Aorta (tissue), 5 donors: ENCODE data around the gene MAP2. TPM values are rescaled to one million over a fixed set of nuclear protein-coding genes. Genes with fewer than 3 reads are reported as not detected.

ENCODE experiments used
- ATAC-seq: fragments of 200-7000 bp; cut with Tn5 transposase; one replicate; pipeline ENCODE4 v1.9.1; 2022; ENCODE audit warnings: moderate library complexity; ENCODE audit not compliant: low FRiP score
- DNase-seq, 2 donors: peaks; one replicate each; pipeline ENCODE4 v3.0.0-alpha.2; 2020
- H3K27ac ChIP-seq, 2 donors: one replicate each; pipeline ENCODE4 v1.5.1; 2013; ENCODE audit warnings: low read length in 2 of 2, mild to moderate bottlenecking in 2 of 2, moderate library complexity in 2 of 2, control low read depth in 1 of 2, inconsistent platforms in 1 of 2, low read depth in 1 of 2
- H3K27me3 ChIP-seq, 2 donors: one replicate each; pipeline ENCODE4 v1.6.1; 2013; ENCODE audit warnings: control low read depth in 1 of 2, low read length in 1 of 2, mild to moderate bottlenecking in 1 of 2, moderate library complexity in 1 of 2; ENCODE audit not compliant: insufficient read depth in 2 of 2, control insufficient read depth in 1 of 2
- H3K36me3 ChIP-seq, 2 donors: one replicate each; pipeline ENCODE4 v1.6.1; 2013; ENCODE audit warnings: control low read depth in 1 of 2, low read length in 1 of 2, mild to moderate bottlenecking in 1 of 2; ENCODE audit not compliant: insufficient read depth in 2 of 2, control insufficient read depth in 1 of 2
- H3K4me1 ChIP-seq, 2 donors: one replicate each; pipeline ENCODE4 v1.6.1; 2013; ENCODE audit warnings: low read length in 2 of 2, control low read depth in 1 of 2, mild to moderate bottlenecking in 1 of 2, moderate library complexity in 1 of 2; ENCODE audit not compliant: insufficient read depth in 2 of 2, control insufficient read depth in 1 of 2
- H3K4me3 ChIP-seq, 2 donors: one replicate each; pipeline ENCODE4 v1.5.1; 2013; ENCODE audit warnings: low read length in 2 of 2, control low read depth in 1 of 2, mild to moderate bottlenecking in 1 of 2
- H3K9me3 ChIP-seq: one replicate; pipeline ENCODE4 v1.6.1; 2013; ENCODE audit warnings: mild to moderate bottlenecking, low read length; ENCODE audit not compliant: control insufficient read depth
- WGBS, 2 donors: extraction: QIAGEN DNeasy Blood & Tissue Kit; methylation state at CpG; one replicate each; pipeline ENCODE4 v1.1.7; 2013; 5-methylcytosine and 5-hydroxymethylcytosine counted together
- intact Hi-C, 2 donors: fragments of 100-400 bp; cut with DNase I; formaldehyde crosslinking; loops; one replicate each; pipeline versions ENCODE4 v1.14.2 to v1.15.0; 2022
- polyA plus RNA-seq, 2 donors: library from polyadenylated mRNA; stranded (reverse); fragments of 200-250 nt; gene quantifications; one replicate each; pipeline ENCODE4 v1.2.3, GENCODE V29; 2013
- total RNA-seq, 2 donors: library from RNA; stranded (reverse); fragmentation: NEBNext Ultra II Directional; extraction: Animal tissue kit (Norgen Biotek cat#: 25700); gene quantifications; one replicate each; pipeline ENCODE4 v1.2.1, GENCODE V29; 2021
- donor health status: healthy with polysubstance abuse.
- donor health status: Bipolar disorder and iron deficiency.
- donor health status: DM: no; HTN: no; CAD: no.
- donor health status: DM: no; HTN: no; CAD: no.
- donor health status: DM: yes; HTN: yes; CAD: no.

MAP2 gene
- total and polyA plus RNA-seq, 4 donors, result 15.3 to 59.7 (median 20.3) TPM

DNA sequence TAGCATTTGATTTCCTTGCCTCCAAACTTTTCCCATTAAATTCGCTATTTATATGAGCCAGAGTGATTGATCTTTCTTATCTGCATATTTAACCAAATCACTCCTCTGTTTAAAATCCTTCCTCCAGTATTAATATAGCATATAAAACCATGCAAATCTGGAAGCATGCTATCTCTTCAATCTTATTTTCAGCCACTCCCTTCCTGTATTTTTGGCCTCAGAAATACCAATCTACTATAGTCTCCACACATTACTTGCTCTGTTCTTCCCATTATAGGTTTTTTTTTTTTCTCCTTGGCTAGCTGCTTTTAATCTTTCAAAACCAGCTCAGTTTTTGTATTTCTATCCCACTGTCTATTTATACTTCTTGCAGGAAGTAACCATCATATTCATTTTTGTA lies 19.1 kb downstream of the MAP2 start:
- ATAC-seq, result no peak
- intact Hi-C loops, result no loop called here

DNA sequence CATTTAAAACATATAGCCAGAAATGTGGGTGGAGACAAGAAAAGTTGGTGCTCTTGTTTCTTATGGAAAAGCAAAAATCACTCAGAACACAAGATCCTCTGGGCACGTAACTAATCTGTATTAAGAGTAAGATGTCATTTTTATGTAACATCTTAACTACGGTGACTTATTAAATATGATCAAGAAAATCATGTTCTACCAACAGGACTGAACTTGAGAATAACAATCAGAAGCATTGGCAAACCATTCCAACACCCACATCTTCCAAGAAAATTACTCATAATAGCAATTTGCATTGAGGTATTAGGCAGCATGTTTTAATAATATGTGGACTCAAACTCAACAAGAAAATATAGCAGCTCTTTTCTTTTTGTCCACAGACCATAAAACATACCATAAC lies 21.6 kb downstream of the MAP2 start:
- no peak for ATAC-seq
- intact Hi-C loops, result no loop called here
- no peaks in the 10 kb centered on the region for H3K36me3 ChIP-seq

More for the DNA sequence above, 19.1 kb downstream of the MAP2 start:
- DNase-seq, result no peak
- no peaks in the 10 kb centered on the region for H3K36me3 ChIP-seq
- no peak overlapping the region for H3K27ac ChIP-seq
- peaks cover 0 to 6% of the 10 kb centered on the region in 2 donors for H3K4me1 ChIP-seq
- WGBS, 2 donors, result 81 to 94% methylated on average over 1 of the region's 1 CpG
- no peaks in the 10 kb centered on the region for H3K27me3 ChIP-seq
- no peak overlapping the region for H3K4me3 ChIP-seq
- no peaks in the 10 kb centered on the region for H3K9me3 ChIP-seq

DNA sequence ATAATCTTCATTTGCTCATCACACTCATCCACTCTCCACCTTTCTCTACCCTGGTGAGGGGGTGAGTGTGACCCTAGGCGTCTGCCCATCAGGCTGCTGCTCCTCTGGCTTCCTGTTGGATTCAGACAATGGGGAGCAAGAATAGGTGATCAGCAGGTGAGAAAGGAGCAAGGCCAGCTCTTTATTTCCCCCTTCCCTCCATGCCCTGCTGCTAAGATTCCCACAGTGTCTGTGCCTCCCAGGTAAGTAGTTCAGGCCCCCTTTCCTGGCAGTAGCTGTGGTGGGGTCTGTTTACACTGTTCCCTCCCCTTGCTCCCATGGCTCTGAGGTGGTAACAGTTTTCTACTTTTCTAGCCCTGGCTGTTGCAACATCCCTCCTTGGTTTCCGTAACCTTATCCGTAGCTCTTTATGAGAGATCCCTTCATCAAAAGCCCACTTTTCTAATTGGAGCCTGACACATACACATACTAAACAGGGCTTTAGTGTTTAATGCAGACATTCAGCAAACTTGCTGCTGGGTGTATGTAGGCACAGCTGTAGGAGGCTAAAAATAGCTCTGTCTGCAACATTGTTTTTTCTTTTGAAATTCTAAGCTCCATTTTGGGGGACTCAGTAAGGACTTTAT lies 27.5 kb downstream of the MAP2 start:
- no peak for ATAC-seq
- 77 to 83% methylated on average over 3 of the region's 3 CpGs for WGBS, 2 donors
- Histone ChIP-seq H3K4me1 (peaks cover 0 to 7% of the 10 kb centered on the region in 2 donors), H3K9me3 (no peaks in the 10 kb centered on the region), H3K27me3 (no peaks in the 10 kb centered on the region), H3K36me3 (no peaks in the 10 kb centered on the region), H3K27ac (no peak overlapping the region), H3K4me3 (no peak overlapping the region)
- DNase-seq, result no peak
- intact Hi-C loops, result no loop called here

More for the DNA sequence above, 21.6 kb downstream of the MAP2 start:
- Histone ChIP-seq H3K27me3 (no peaks in the 10 kb centered on the region), H3K4me3 (no peak overlapping the region), H3K4me1 (peaks cover 0 to 6% of the 10 kb centered on the region in 2 donors), H3K9me3 (no peaks in the 10 kb centered on the region), H3K27ac (no peak overlapping the region)
- 88 to 89% methylated on average over 2 of the region's 2 CpGs for WGBS, 2 donors
- DNase-seq, result no peak

DNA sequence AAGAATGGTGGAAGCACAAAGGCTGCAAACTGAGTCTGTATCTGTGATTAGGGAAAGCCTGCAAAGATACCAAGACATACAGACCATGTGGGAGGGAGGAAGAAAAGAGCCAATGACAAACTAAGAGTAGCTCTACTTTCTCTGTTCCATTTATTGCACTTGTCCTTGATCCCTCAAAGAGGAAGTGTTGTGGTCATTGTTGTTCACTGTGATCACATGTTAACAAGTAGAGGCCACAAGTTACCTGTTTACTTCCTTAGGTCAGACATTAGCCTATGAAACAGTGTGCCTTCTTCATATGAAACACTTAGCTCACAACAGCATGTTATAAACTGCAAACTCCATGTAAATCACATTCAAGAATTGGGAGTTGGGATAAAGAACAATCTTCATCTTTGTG lies 32.6 kb downstream of the MAP2 start:
- Histone ChIP-seq H3K36me3 (no peaks in the 10 kb centered on the region), H3K9me3 (no peaks in the 10 kb centered on the region), H3K4me3 (no peak overlapping the region)

DNA sequence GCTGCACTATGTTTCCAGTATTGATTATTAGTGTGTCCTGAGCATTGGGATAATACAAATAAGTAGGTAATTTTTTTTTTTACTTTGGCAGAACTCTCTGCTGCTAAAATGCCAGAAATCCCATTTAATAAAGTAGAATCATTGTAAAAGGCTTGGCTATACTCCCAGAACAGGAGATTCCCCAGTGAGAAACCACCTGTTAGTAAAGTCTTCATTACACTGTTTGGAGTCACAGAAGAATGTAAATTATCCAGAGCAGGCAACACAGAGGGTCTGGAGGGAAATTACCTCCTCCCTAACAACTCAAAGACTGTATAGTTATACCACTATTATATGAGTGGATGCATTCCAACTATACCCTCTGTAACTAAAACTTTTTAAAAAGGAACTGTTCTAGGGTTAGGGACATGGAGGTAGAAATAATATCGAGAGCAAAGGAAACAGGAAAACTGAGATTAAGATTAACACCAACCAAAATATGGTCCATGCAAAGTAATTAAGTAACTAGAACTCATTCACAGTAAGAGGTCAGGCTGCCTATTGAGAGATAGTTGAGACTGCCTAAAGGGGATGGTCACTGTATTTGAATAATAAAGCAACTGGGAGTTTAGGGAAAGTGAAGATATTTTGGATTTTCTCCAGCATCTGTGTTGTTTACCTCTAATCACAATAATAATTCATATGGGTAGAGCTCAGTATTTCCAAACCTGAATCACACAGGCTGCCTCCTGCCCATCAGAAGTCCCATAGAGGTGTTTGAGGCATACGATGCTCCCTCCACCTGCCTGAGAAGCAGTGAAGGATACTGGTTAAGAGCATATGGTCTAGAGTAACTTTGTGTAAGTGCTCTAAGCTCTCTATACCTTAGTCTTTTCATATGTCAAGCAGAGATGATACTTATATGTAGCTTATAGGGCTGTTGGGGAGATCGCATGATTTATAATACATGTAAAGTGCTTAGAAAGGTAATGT lies 34.4 kb downstream of the MAP2 start:
- intact Hi-C loops, result no loop called here
- H3K27ac ChIP-seq, result no peak overlapping the region
- WGBS, 2 donors, result 64 to 82% methylated on average over 3 of the region's 3 CpGs

More for the DNA sequence above, 32.6 kb downstream of the MAP2 start:
- H3K27me3 ChIP-seq, result no peaks in the 10 kb centered on the region
- ATAC-seq, result no peak
- no peak for DNase-seq
- intact Hi-C loops, result no loop called here
- peaks cover 0 to 4% of the 10 kb centered on the region in 2 donors for H3K4me1 ChIP-seq
- H3K27ac ChIP-seq, result no peak overlapping the region

DNA sequence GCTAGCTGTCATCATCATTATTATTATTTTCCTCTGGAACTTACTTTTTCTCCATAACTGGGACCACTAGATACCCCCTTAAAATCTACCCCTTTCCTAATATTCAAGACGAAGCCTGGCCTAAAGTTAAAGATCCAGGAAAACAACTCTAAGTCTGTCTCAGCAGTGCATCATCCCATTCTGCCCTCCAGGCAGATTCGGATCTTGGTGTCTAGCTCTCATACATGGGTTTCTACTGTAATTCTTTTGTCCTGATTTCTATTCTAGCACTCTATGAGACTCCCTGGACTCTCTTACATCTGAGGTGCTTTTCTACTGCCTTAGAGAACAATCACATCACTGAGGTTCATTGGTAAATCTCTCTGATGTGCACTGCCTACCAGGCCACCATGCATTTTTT lies 35.5 kb downstream of the MAP2 start:
- Histone ChIP-seq H3K4me3 (no peak overlapping the region), H3K27ac (no peak overlapping the region), H3K4me1 (peaks cover 0 to 3% of the 10 kb centered on the region in 2 donors), H3K9me3 (no peaks in the 10 kb centered on the region), H3K27me3 (no peaks in the 10 kb centered on the region), H3K36me3 (no peaks in the 10 kb centered on the region)
- DNase-seq, result no peak
- 94 to 97% methylated on average over 2 of the region's 2 CpGs for WGBS, 2 donors
- intact Hi-C loops, result no loop called here
- ATAC-seq, result no peak

More for the DNA sequence above, 34.4 kb downstream of the MAP2 start:
- Histone ChIP-seq H3K9me3 (no peaks in the 10 kb centered on the region), H3K4me1 (peaks cover 0 to 3% of the 10 kb centered on the region in 2 donors), H3K4me3 (no peak overlapping the region), H3K36me3 (no peaks in the 10 kb centered on the region), H3K27me3 (no peaks in the 10 kb centered on the region)
- no peak for ATAC-seq
- DNase-seq, result no peak

DNA sequence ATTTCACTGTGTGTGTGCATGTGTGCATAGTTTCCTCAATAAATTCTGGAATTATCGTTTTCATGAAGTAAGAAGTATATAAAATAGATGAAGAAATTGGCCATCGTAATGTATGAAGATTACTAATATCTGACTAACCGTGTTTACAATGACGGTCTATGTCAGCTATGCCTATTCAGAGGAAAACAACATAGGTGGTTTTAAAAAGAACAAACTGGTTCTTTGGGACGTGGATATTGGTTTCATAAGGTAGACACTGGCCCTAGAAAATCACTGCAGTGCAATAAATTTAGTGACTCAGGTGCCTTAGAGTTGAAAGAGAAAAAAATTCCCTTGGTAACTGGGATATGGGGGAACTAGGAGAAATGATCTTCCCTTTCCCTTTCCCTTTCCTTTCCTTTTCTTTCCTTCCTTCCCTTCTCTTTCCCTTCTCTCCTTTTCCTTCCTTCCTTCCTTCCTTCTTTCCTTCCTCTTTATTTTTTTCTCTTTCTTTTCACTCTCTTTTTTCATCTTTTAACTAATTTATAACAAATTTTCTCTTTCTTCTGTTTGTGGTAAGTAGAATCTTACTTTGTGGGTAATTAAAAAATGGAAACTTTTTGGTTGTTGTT lies 36.4 kb downstream of the MAP2 start:
- no peak for ATAC-seq
- Histone ChIP-seq H3K4me1 (peaks cover 0 to 3% of the 10 kb centered on the region in 2 donors), H3K36me3 (no peaks in the 10 kb centered on the region), H3K4me3 (no peak overlapping the region), H3K27ac (no peak overlapping the region), H3K9me3 (no peaks in the 10 kb centered on the region), H3K27me3 (no peaks in the 10 kb centered on the region)
- intact Hi-C loops, result loop anchor here (5.0 to 10.0 kb wide), 2 partner anchors 33 to 65 kb away; no protein-coding TSS in a partner anchor
- WGBS, 2 donors, result 94 to 96% methylated on average over 5 of the region's 5 CpGs
- DNase-seq, result no peak

DNA sequence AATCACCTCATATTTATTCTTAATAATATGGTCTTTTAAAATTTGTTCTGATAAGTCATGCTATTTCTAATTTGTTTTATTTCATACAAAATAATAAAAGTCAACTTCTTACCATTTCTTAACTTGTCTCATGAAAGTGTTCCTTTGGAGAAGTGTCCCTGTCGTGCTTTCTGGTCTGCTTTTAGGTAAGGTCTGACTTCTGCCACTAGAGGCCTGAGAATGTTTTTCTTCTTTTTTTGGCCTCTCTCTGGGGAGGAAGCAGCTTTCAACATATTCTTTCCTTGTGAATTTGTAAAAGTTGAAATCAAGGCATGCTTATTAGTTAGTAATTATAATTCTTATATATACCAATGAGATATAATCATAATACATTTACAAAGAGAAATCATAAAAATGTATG lies 39.4 kb downstream of the MAP2 start:
- Histone ChIP-seq H3K4me3 (no peak overlapping the region), H3K27me3 (no peaks in the 10 kb centered on the region), H3K4me1 (peaks cover 3% of the 10 kb centered on the region in 2 donors), H3K9me3 (no peaks in the 10 kb centered on the region), H3K27ac (no peak overlapping the region), H3K36me3 (no peaks in the 10 kb centered on the region)
- DNase-seq (no peak), ATAC-seq (no peak)
- WGBS, 2 donors, result 0 to 8% methylated on average over 1 of the region's 1 CpG
- intact Hi-C loops, result loop anchor here (5.0 to 10.0 kb wide), 2 partner anchors 36 to 62 kb away; no protein-coding TSS in a partner anchor
